GM12891 (cell line): ENCODE measurements around the gene HTR3D.

Experiments used
- POLR2A ChIP-seq: IDR thresholded peaks from 2 replicates; pipeline ENCODE4 v1.6.1; 2011; ENCODE audit warnings: low read depth, low read length, control low read depth
- POU2F2 ChIP-seq: IDR thresholded peaks from 2 replicates; pipeline ENCODE4 v1.6.1; 2011; ENCODE audit warnings: low read depth, mild to moderate bottlenecking, control low read depth, low read length, moderate library complexity

DNA sequence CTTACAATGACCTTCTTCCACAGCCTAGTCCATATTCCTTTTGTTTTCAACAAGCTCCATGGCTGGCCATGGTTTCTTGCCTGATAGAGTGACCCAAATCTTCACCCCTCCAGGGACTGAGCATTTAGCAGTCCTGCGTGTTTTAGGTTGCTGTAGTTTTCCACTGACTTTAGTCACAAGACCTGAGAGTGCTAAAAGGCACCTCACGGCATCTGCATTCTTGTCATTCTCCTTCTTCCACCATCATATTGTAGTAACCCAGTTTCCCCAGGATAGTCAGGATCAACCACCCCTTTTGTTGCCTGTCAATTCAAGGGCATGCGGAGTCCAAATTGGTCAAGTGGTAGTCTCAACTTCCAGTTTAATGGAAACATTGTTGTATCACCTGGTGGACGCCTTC lies 42.1 kb downstream of the HTR3D start:
- no peak for TF ChIP-seq POU2F2
- TF ChIP-seq POLR2A: no peak
